Mesothelial cell of epicardium (in vitro differentiated cells): ENCODE measurements around the gene KIF21B. TPM values are rescaled to one million over a fixed set of nuclear protein-coding genes. Genes with fewer than 3 reads are reported as not detected.

ENCODE experiments used
- DNase-seq, 2 experiments: peaks; one replicate each; pipeline ENCODE4 v3.0.0; 2021; ENCODE audit warnings: low spot score in 2 of 2; ENCODE audit not compliant: unreplicated experiment in 2 of 2
- H3K27ac Mint-ChIP-seq: 2 replicates; pipeline ENCODE4 v1.8.0; 2021; ENCODE audit warnings: mixed read lengths
- H3K27me3 Mint-ChIP-seq: 2 replicates; pipeline ENCODE4 v1.8.0; 2021; ENCODE audit warnings: low read depth, mixed read lengths
- H3K36me3 Mint-ChIP-seq: 2 replicates; pipeline ENCODE4 v1.8.0; 2021; ENCODE audit warnings: mixed read lengths
- H3K4me1 Mint-ChIP-seq: 2 replicates; pipeline ENCODE4 v1.8.0; 2021; ENCODE audit warnings: mixed read lengths
- H3K4me3 Mint-ChIP-seq: 2 replicates; pipeline ENCODE4 v1.8.0; 2021; ENCODE audit warnings: mild to moderate bottlenecking, moderate library complexity, mixed read lengths
- H3K9me3 Mint-ChIP-seq: 2 replicates; pipeline ENCODE4 v1.8.0; 2021; ENCODE audit warnings: mixed read lengths
- total RNA-seq: library from RNA; stranded (reverse); gene quantifications from 3 replicates; pipeline ENCODE4 v1.2.1, GENCODE V29; 2021
- TF ChIP-seq, protein P1 (sequence below): fragments of 200-600 bp; sonication (generic); IDR thresholded peaks from one replicate; pipeline ENCODE4 v1.5.0; 2021; ENCODE audit warnings: antibody characterized with exemption; ENCODE audit not compliant: unreplicated experiment

Gene KIF21B
- total RNA-seq, 1 donor from 2014 or later: 7.0 TPM

DNA sequence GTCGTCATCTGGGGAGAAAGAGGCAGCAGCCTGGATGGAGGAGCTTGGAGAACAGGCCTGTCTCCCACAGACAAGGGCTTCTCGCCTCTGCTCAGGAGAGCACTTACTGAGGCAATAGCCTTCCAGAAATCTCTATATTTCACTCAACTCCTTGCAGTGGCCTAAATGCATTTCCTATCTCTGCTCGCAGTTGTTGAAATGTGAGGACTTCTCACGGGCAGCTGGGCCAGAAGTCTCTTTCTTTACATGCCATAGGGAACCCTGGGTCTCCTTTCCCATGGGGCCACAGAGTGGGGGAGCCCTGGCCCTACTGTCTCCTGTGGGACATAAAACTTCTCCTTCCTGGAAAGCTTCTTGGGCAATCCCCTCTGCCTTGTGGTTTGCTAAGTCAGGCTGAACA, 43.5 kb upstream of the KIF21B start:
- Mint-ChIP-seq H3K4me3 (no peak overlapping the region), H3K36me3 (no peaks in the 10 kb centered on the region), H3K9me3 (no peaks in the 10 kb centered on the region), H3K27me3 (peaks cover 2% of the 10 kb centered on the region), H3K4me1 (peaks cover 5% of the 10 kb centered on the region), H3K27ac (no peak overlapping the region)
- no peak for DNase-seq
- TF ChIP-seq, protein P1, sequence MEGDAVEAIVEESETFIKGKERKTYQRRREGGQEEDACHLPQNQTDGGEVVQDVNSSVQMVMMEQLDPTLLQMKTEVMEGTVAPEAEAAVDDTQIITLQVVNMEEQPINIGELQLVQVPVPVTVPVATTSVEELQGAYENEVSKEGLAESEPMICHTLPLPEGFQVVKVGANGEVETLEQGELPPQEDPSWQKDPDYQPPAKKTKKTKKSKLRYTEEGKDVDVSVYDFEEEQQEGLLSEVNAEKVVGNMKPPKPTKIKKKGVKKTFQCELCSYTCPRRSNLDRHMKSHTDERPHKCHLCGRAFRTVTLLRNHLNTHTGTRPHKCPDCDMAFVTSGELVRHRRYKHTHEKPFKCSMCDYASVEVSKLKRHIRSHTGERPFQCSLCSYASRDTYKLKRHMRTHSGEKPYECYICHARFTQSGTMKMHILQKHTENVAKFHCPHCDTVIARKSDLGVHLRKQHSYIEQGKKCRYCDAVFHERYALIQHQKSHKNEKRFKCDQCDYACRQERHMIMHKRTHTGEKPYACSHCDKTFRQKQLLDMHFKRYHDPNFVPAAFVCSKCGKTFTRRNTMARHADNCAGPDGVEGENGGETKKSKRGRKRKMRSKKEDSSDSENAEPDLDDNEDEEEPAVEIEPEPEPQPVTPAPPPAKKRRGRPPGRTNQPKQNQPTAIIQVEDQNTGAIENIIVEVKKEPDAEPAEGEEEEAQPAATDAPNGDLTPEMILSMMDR: no peak

DNA sequence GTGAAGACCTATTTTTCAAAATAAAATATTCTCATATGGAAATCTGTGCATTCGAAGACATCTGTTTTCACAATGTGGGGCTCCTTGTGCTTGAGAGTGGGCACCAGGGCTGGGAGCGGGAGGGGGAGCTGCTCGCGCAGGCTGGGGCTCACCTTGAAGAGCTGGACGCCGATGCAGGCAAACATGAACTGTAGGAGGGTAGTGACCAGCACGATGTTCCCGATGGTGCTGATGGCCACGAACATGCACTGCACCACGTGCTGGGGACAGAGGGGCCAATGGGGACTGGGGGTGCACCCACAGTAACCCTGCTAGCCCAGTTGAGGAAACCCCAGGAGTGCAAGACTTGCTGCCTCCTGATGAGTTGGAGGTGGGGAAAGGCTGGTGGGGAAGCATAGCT, 42.2 kb upstream of the KIF21B start:
- Mint-ChIP-seq H3K9me3 (no peaks in the 10 kb centered on the region), H3K27ac (no peak overlapping the region), H3K27me3 (peaks cover 2% of the 10 kb centered on the region), H3K4me1 (peaks cover 5% of the 10 kb centered on the region), H3K4me3 (no peak overlapping the region), H3K36me3 (no peaks in the 10 kb centered on the region)
- DNase-seq: no peak
- TF ChIP-seq, protein P1: no peak

- Mint-ChIP-seq H3K36me3 (no peaks in the 10 kb centered on the region), H3K4me3 (no peak overlapping the region), H3K27ac (no peak overlapping the region), H3K9me3 (no peaks in the 10 kb centered on the region), H3K4me1 (peaks cover 12% of the 10 kb centered on the region), H3K27me3 (no peaks in the 10 kb centered on the region)
- no peak for DNase-seq
- TF ChIP-seq, protein P1: no peak
These were observed 41.3 kb upstream of the KIF21B start for GRCh38 chr1:201064806-201065205.

GRCh38 chr1:201063145-201063544, 39.6 kb upstream of the KIF21B start:
- no peak overlapping the region for H3K4me3 Mint-ChIP-seq
- peaks cover 3% of the 10 kb centered on the region for H3K27me3 Mint-ChIP-seq
- no peaks in the 10 kb centered on the region for H3K9me3 Mint-ChIP-seq

DNA sequence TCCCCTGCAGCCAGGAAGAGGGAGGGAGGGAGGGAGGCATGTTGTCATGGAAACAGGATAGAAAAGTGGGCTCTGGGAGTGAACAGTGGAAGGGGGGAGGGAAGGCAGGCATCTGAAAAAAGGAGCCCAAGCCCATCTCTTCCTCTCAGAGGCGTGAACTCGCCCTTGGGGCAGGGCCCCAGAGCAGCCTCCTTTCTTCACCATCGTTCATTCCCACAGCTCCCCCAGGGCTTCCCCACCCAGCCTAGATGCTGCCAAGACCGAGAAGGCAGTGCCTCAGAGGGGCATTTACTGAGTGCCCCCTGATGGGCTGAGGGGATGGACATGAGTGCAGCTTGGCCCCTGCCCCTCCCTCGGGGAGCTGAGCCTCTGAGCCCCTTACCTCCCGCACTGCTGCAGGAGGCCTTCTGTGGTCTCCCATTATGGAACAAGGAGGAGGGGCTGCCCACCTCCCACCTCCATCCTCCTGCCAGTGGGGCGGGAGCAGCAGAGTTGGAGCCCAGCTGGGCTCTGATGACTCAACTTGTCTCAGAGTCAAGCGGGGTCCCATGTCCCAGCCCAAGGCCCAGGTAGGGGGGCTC, 39.1 kb upstream of the KIF21B start:
- Mint-ChIP-seq H3K27me3 (peaks cover 3% of the 10 kb centered on the region), H3K4me1 (peaks cover 18% of the 10 kb centered on the region), H3K4me3 (no peak overlapping the region), H3K27ac (no peak overlapping the region), H3K36me3 (no peaks in the 10 kb centered on the region), H3K9me3 (no peaks in the 10 kb centered on the region)
- TF ChIP-seq, protein P1: no peak
- DNase-seq: no peak

More at GRCh38 chr1:201063145-201063544, 39.6 kb upstream of the KIF21B start:
- Mint-ChIP-seq H3K4me1 (peaks cover 18% of the 10 kb centered on the region), H3K27ac (no peak overlapping the region), H3K36me3 (no peaks in the 10 kb centered on the region)
- TF ChIP-seq, protein P1: no peak
- no peak for DNase-seq

DNA sequence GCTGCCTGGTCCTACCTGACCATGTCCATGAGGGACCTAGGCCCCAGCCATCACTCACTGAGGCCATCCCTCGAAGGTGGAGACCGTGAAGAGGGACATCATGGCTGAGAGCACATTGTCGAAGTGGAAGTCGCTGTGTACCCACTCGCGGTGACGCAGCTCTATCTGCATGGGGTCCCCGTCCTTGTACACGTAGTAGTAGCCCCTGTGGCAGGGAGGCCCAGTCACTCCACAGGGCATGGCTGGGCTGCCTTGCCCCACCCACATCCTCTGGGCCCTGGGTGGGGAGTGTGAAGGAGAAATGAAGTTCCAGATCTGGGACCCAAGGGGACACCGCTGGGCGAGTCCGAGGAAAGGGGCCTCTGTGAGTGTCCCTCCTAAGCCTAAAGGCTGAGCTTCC, 38.4 kb upstream of the KIF21B start:
- H3K27ac Mint-ChIP-seq: no peak overlapping the region
- peaks cover 18% of the 10 kb centered on the region for H3K4me1 Mint-ChIP-seq
- no peak overlapping the region for H3K4me3 Mint-ChIP-seq
- H3K9me3 Mint-ChIP-seq: no peaks in the 10 kb centered on the region
- no peak for DNase-seq
- no peaks in the 10 kb centered on the region for H3K36me3 Mint-ChIP-seq
- peaks cover 5% of the 10 kb centered on the region for H3K27me3 Mint-ChIP-seq
- TF ChIP-seq, protein P1: no peak
